Activated CD4-positive, CD25-positive, alpha-beta regulatory T cell treated with anti-CD3 and anti-CD28 coated beads, Interleukin-2, amount 50 U/mL, for 72 hours (primary cell): ENCODE results near the gene PPRC1.

Source experiments
- DNase-seq: peaks from one replicate; pipeline ENCODE4 v3.0.0; 2021

Gene PPRC1

GRCh38 chr10:102132563-102133372 is at the start of gene PPRC1:
Gene PPRC1 (plus strand): TSS chr10:102133040. CDS start chr10:102133069, 29 bp downstream.
- peak; percentile 92 for DNase-seq

- DNase-seq = no peak
Measured at GRCh38 chr10:102083541-102083940, 49.3 kb upstream of the PPRC1 start.

- no peak for DNase-seq
Measured at GRCh38 chr10:102085336-102085735, 47.5 kb upstream of the PPRC1 start.

GRCh38 chr10:102086196-102086595 is 46.6 kb upstream of the PPRC1 start:
- no peak for DNase-seq

GRCh38 chr10:102090772-102091171 is 42.1 kb upstream of the PPRC1 start:
- DNase-seq = no peak

- DNase-seq = no peak
Measured at GRCh38 chr10:102096449-102096848, 36.4 kb upstream of the PPRC1 start.

GRCh38 chr10:102101152-102101551 is 31.7 kb upstream of the PPRC1 start:
- no peak for DNase-seq

- no peak for DNase-seq
Measured at GRCh38 chr10:102102421-102102820, 30.4 kb upstream of the PPRC1 start.

GRCh38 chr10:102106998-102107397 is 25.8 kb upstream of the PPRC1 start:
- no peak for DNase-seq

- no peak for DNase-seq
Measured at GRCh38 chr10:102109166-102110116, 23.4 kb upstream of the PPRC1 start.

- DNase-seq = no peak
Measured at GRCh38 chr10:102111276-102111675, 21.6 kb upstream of the PPRC1 start.

GRCh38 chr10:102112210-102112817 is 20.5 kb upstream of the PPRC1 start:
- DNase-seq = no peak

GRCh38 chr10:102113261-102113955 is 19.4 kb upstream of the PPRC1 start:
- no peak for DNase-seq

- no peak for DNase-seq
Measured at GRCh38 chr10:102113956-102114857, 18.6 kb upstream of the PPRC1 start.

- DNase-seq = peak; percentile 77
Measured at GRCh38 chr10:102114861-102115618, 17.8 kb upstream of the PPRC1 start.

- no peak for DNase-seq
Measured at GRCh38 chr10:102115775-102116174, 17.1 kb upstream of the PPRC1 start.

GRCh38 chr10:102116656-102117055 is 16.2 kb upstream of the PPRC1 start:
- DNase-seq = no peak

- peak; percentile 49 for DNase-seq
Measured at GRCh38 chr10:102117391-102118159, 15.3 kb upstream of the PPRC1 start.

GRCh38 chr10:102118867-102119266 is 14.0 kb upstream of the PPRC1 start:
- DNase-seq = no peak
